Fibroblast of the aortic adventitia (primary cell): Measurements from ENCODE around the gene PRKG1. TPM values are rescaled to one million over a fixed set of nuclear protein-coding genes. Genes with fewer than 3 reads are reported as not detected.
A peak's percentile ranks its signal among the peaks of the same experiment; 100 is the strongest.

Source experiments
- DNase-seq: peaks from one replicate; pipeline ENCODE4 v3.0.0-alpha.2; 2010; ENCODE audit warnings: low read depth
- H3K4me3 ChIP-seq: 2 replicates; pipeline ENCODE4 v1.5.1; 2011; ENCODE audit warnings: low read depth, mild to moderate bottlenecking, control low read depth, low read length, moderate library complexity
- CTCF ChIP-seq: IDR thresholded peaks from 2 replicates; pipeline ENCODE4 v1.5.1; 2011; ENCODE audit warnings: mild to moderate bottlenecking, low read length, control low read depth, inconsistent platforms; ENCODE audit not compliant: insufficient read depth
- total RNA-seq: library from RNA; depleted of rRNA; stranded (reverse); fragments of >200 nt; gene quantifications from 2 replicates; pipeline ENCODE4 v1.2.3, GENCODE V29; 2012; ENCODE audit warnings: low replicate concordance

Gene PRKG1
- total RNA-seq, 1 donor, result 45.6 TPM

- DNase-seq, result no peak
- TF ChIP-seq CTCF, result no peak
- H3K4me3 ChIP-seq, result no peak overlapping the region
These were observed 583.7 kb downstream of the PRKG1 start for GRCh38 chr10:51658000-51658399.

DNA sequence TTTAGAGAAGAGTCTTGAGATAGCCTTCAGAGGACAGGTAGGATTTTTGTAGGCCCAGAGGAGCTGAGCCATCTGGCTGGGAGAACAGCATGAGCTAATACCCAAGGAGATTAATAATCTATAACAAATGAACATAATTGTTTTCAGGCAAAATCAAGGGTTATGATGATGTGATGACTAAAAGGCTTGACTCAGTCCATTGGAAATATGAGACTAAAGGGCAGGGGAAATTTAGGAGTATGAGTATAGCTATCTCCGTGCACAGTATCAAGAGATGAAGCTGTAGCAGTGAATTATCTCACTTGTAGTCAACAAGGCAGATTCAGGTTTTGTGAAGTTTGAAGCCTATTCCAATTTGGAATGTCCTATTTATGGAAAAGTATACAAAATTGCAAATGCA lies 585.1 kb downstream of the PRKG1 start:
- DNase-seq, result no peak
- no peak overlapping the region for H3K4me3 ChIP-seq
- no peak for TF ChIP-seq CTCF

DNA sequence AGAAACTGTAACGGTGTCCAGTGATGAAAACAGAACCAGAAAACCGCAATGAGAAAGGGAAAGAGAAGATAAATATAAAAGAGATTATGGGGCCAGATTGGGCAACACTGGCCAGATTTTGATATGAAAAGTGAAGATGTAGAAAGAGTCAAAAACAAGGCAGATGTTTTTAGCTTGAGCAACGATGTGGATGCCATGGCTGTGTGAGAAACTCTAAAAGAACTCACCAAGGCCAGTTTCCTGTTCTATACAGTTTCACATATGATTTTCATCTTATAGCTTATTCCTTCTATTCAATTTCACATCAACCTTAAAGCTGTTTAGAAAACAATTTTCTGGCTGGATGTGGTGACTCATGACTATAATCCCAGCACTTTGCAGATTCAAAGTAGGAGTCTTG lies 588.8 kb downstream of the PRKG1 start:
- no peak overlapping the region for H3K4me3 ChIP-seq
- no peak for DNase-seq
- no peak for TF ChIP-seq CTCF

- TF ChIP-seq CTCF, result no peak
- peak; percentile 56 for DNase-seq
These were observed 592.2 kb downstream of the PRKG1 start for GRCh38 chr10:51666456-51666855.

DNA sequence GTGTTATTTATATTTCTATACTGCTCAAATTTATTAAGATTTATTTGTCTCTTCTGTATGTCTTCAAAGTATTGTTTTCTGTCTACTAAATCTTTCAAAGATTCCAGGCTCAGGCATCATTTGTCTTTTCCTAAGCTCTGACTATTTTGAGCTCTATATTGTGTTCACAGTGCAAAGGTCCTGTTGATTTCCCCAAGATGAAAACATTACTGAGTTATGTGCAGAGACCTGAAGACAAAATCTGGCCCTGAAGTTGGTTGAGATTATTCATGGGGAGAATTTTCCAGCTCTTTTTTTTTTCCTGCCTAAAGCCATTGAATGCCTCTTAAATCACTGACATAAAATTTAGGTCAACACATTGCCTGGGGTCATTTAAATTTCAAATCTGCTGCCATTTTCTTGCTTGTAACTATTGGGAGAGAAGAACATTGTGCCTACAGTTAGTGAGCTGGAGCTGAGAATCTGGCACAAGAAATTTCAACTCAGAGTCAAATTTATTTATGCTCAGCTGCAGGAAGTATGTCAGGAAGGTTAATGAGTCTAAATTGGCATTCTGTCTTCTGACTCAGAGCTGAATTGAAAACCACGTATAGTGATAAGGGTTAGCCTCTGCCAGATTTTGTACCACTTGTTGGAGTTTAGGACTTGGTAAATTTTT lies 593.5 kb downstream of the PRKG1 start:
- no peak for TF ChIP-seq CTCF
- peak; percentile 86 for DNase-seq
- no peak overlapping the region for H3K4me3 ChIP-seq

More at GRCh38 chr10:51666456-51666855, 592.2 kb downstream of the PRKG1 start:
- no peak overlapping the region for H3K4me3 ChIP-seq

DNA sequence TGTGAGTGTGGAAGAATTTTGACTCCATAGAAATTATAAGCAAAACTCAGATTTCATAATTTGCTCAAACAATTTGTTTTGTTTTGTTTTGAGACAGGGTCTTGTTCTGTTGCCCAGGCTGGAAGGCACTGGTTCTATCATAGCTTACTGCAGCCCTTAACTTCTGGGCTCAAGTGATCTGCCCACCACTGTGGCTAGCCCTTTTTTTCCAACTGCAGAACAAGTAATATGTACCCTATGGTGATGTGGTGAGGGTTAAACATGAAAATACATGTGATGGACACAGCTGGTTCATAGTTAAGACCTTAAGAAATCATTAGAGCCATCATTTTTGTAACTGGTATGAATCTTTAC lies 594.0 kb downstream of the PRKG1 start:
- no peak overlapping the region for H3K4me3 ChIP-seq
- DNase-seq, result no peak
- no peak for TF ChIP-seq CTCF

- H3K4me3 ChIP-seq, result no peak overlapping the region
- no peak for TF ChIP-seq CTCF
- no peak for DNase-seq
These were observed 594.8 kb downstream of the PRKG1 start for GRCh38 chr10:51669041-51669440.
